Neural cell (in vitro differentiated cells): ENCODE data around the gene TBC1D25. TPM values are rescaled to one million over a fixed set of nuclear protein-coding genes. Genes with fewer than 3 reads are reported as not detected.
A peak's percentile ranks its signal among the peaks of the same experiment; 100 is the strongest.

ENCODE experiments used
- H2AFZ ChIP-seq: fragments of 200-600, 300-800 bp; sonication (generic), shearing (Covaris generic); 2 replicates; pipeline ENCODE4 v1.6.0; 2014; ENCODE audit warnings: low read depth, mild to moderate bottlenecking, antibody characterized with exemption, low read length, moderate library complexity
- H3F3A ChIP-seq: fragments of 200-600 bp; shearing (Covaris generic); 2 replicates; pipeline ENCODE4 v1.6.1; 2016; ENCODE audit warnings: mild to moderate bottlenecking, moderate library complexity, mixed read lengths, antibody characterized with exemption, low read length; ENCODE audit not compliant: insufficient read depth, poor library complexity, severe bottlenecking
- H3K27ac ChIP-seq: fragments of 200-600, 300-800 bp; sonication (generic), shearing (Covaris generic); 2 replicates; pipeline ENCODE4 v1.5.1; 2014; ENCODE audit warnings: mild to moderate bottlenecking, low read length, moderate library complexity
- H3K27me3 ChIP-seq: fragments of 300-800, 200-600 bp; sonication (generic), shearing (Covaris generic); 2 replicates; pipeline ENCODE4 v1.6.0; 2014; ENCODE audit warnings: mild to moderate bottlenecking, low read depth, low read length, moderate library complexity; ENCODE audit not compliant: insufficient read depth
- H3K36me3 ChIP-seq: fragments of 300-800, 200-600 bp; sonication (generic), shearing (Covaris generic); 2 replicates; pipeline ENCODE4 v1.5.1; 2014; ENCODE audit warnings: mild to moderate bottlenecking, antibody characterized with exemption, low read length, moderate library complexity; ENCODE audit not compliant: insufficient read depth
- H3K4me2 ChIP-seq: fragments of 300-800, 200-600 bp; sonication (generic), shearing (Covaris generic); 2 replicates; pipeline ENCODE4 v1.6.0; 2014; ENCODE audit warnings: mild to moderate bottlenecking, low read length
- H3K4me3 ChIP-seq: fragments of 300-800, 200-600 bp; sonication (generic), shearing (Covaris generic); 2 replicates; pipeline ENCODE4 v1.5.1; 2014; ENCODE audit warnings: mild to moderate bottlenecking, low read length, moderate library complexity
- H3K79me2 ChIP-seq: fragments of 200-600 bp; shearing (Covaris generic); replicated peaks from 2 replicates; pipeline ENCODE4 v1.6.0; 2014; ENCODE audit warnings: mild to moderate bottlenecking, low read length, moderate library complexity; ENCODE audit not compliant: insufficient read depth
- H3K9ac ChIP-seq: fragments of 300-800, 200-600 bp; sonication (generic), shearing (Covaris generic); 2 replicates; pipeline ENCODE4 v1.6.1; 2016; ENCODE audit warnings: mild to moderate bottlenecking, low read length, mixed read lengths
- H3K9me2 ChIP-seq: fragments of 200-600 bp; shearing (Covaris generic); 2 replicates; pipeline ENCODE4 v1.6.1; 2016; ENCODE audit warnings: mild to moderate bottlenecking, low read length, mixed read lengths; ENCODE audit not compliant: insufficient read depth
- H3K9me3 ChIP-seq: fragments of 200-600, 300-800 bp; sonication (generic), shearing (Covaris generic); 2 replicates; pipeline ENCODE4 v1.6.1; 2016; ENCODE audit warnings: mild to moderate bottlenecking, mixed run types, low read length, moderate library complexity, mixed read lengths
- H4K20me1 ChIP-seq: fragments of 200-600 bp; shearing (Covaris generic); 2 replicates; pipeline ENCODE4 v1.6.1; 2016; ENCODE audit warnings: mild to moderate bottlenecking, mixed run types; ENCODE audit not compliant: insufficient read depth
- CTCF ChIP-seq: fragments of 450-650 bp; IDR thresholded peaks from 2 replicates; pipeline ENCODE4 v1.5.1; 2014; ENCODE audit warnings: antibody characterized with exemption, mild to moderate bottlenecking, moderate library complexity; ENCODE audit not compliant: poor library complexity, severe bottlenecking
- EP300 ChIP-seq: fragments of 450-650 bp; conservative IDR thresholded peaks from 2 replicates; pipeline ENCODE4 v1.6.1; 2014; ENCODE audit warnings: antibody characterized with exemption, mild to moderate bottlenecking, moderate library complexity; ENCODE audit not compliant: poor library complexity, severe bottlenecking
- EZH2 ChIP-seq: fragments of 200-600, 300-800 bp; shearing (Covaris generic), sonication (generic); IDR thresholded peaks from 2 replicates; pipeline ENCODE4 v1.6.1; 2014; ENCODE audit warnings: antibody characterized with exemption, low read length, borderline replicate concordance, mild to moderate bottlenecking; ENCODE audit not compliant: insufficient read depth, poor library complexity, severe bottlenecking
- MXI1 ChIP-seq: fragments of 450-650 bp; conservative IDR thresholded peaks from 2 replicates; pipeline ENCODE4 v1.6.1; 2014; ENCODE audit warnings: antibody characterized with exemption, mild to moderate bottlenecking; ENCODE audit not compliant: poor library complexity, severe bottlenecking
- POLR2AphosphoS5 ChIP-seq: IDR thresholded peaks from 2 replicates; pipeline ENCODE4 v1.6.1; 2012
- RAD21 ChIP-seq: fragments of 450-650 bp; conservative IDR thresholded peaks from 2 replicates; pipeline ENCODE4 v1.6.1; 2014; ENCODE audit warnings: antibody characterized with exemption, mild to moderate bottlenecking, moderate library complexity
- REST ChIP-seq: IDR thresholded peaks from 2 replicates; pipeline ENCODE4 v1.6.1; 2012; ENCODE audit warnings: borderline replicate concordance
- SMC3 ChIP-seq: fragments of 450-650 bp; conservative IDR thresholded peaks from 2 replicates; pipeline ENCODE4 v1.6.1; 2014; ENCODE audit warnings: antibody characterized with exemption, mild to moderate bottlenecking, moderate library complexity; ENCODE audit not compliant: poor library complexity
- TAF1 ChIP-seq: IDR thresholded peaks from 2 replicates; pipeline ENCODE4 v1.6.1; 2012; ENCODE audit warnings: low read depth
- polyA plus RNA-seq: library from polyadenylated mRNA; depleted of rRNA; stranded (reverse); fragments of >200 nt; gene quantifications from 2 replicates; pipeline ENCODE4 v1.2.3, GENCODE V29; 2014

TBC1D25 gene
- polyA plus RNA-seq, 1 donor from 2014 or later = 4.5 TPM

GRCh38 chrX:48521353-48522243, 17.9 kb upstream of the TBC1D25 start, which contains the start of gene EBP:
Gene EBP (plus strand): TSS chrX:48521808. CDS start chrX:48523772, 1,964 bp downstream.
- H3K9me2 ChIP-seq = no peaks in the 10 kb centered on the region

GRCh38 chrX:48522291-48522690, 17.2 kb upstream of the TBC1D25 start:
- no peaks in the 10 kb centered on the region for H3F3A ChIP-seq
- H3K9ac ChIP-seq = peak overlapping the region; percentile 79
- H4K20me1 ChIP-seq = no peaks in the 10 kb centered on the region
- TF ChIP-seq RAD21 = no peak
- TF ChIP-seq EZH2 = no peak
- TF ChIP-seq TAF1 = no peak
- TF ChIP-seq EP300 = no peak
- TF ChIP-seq MXI1 = no peak
- no peak for TF ChIP-seq SMC3
- no peak for TF ChIP-seq CTCF
- no peak for TF ChIP-seq POLR2AphosphoS5
- no peak for TF ChIP-seq REST
- H3K9me2 ChIP-seq = no peaks in the 10 kb centered on the region
- no peaks in the 10 kb centered on the region for H3K9me3 ChIP-seq
- peak overlapping the region; percentile 78 for H3K4me3 ChIP-seq
- H3K4me2 ChIP-seq = no peak overlapping the region
- H3K27ac ChIP-seq = peak overlapping the region; percentile 85
- H3K27me3 ChIP-seq = no peaks in the 10 kb centered on the region
- peaks cover 6% of the 10 kb centered on the region for H3K79me2 ChIP-seq
- H2AFZ ChIP-seq = no peak overlapping the region
- no peaks in the 10 kb centered on the region for H3K36me3 ChIP-seq

More at GRCh38 chrX:48521353-48522243, 17.9 kb upstream of the TBC1D25 start, which contains the start of gene EBP:
- Histone ChIP-seq H3K4me2 (no peak within 1 kb of the TSS), H3K79me2 (peaks cover 6% of the 10 kb centered on the region), H3K4me3 (peak within 1 kb of the TSS; percentile 78), H3F3A (no peaks in the 10 kb centered on the region), H3K9me3 (no peaks in the 10 kb centered on the region), H3K36me3 (no peaks in the 10 kb centered on the region), H3K9ac (peak within 1 kb of the TSS; percentile 79), H3K27ac (peak within 1 kb of the TSS; percentile 85), H4K20me1 (no peaks in the 10 kb centered on the region), H2AFZ (no peak within 1 kb of the TSS), H3K27me3 (no peaks in the 10 kb centered on the region)
- no peak for TF ChIP-seq EZH2
- peak; percentile 56 for TF ChIP-seq MXI1
- TF ChIP-seq POLR2AphosphoS5 = peak; percentile 85
- peak; percentile 5 for TF ChIP-seq REST
